ENCODE measurements around the gene TMEM260. TPM values are rescaled to one million over a fixed set of nuclear protein-coding genes. Genes with fewer than 3 reads are reported as not detected.

The TMEM260 gene
- total RNA-seq: 12.0 and 14.7 TPM in 2 replicates

GRCh38 chr14:56579345-56580220 lies at the start of gene TMEM260:
TSS of gene TMEM260 (plus strand) at chr14:56579798. CDS start at chr14:56579915, 117 bp downstream.
- intact Hi-C loops (cut with micrococcal nuclease): loop anchor here (2.0 to 10.0 kb wide), 3 partner anchors 481 to 811 kb away; partner anchors contain the start of genes AP5M1, EXOC5 and NAA30
- Mint-ChIP-seq H3K9me3 (no peaks in the 10 kb centered on the region), H3K27me3 (no peaks in the 10 kb centered on the region), H3K4me1 (peaks cover 25% of the 10 kb centered on the region), H3K27ac (peak within 1 kb of the TSS; percentile 95), H3K36me3 (ENCODE audit: low read depth) (no peaks in the 10 kb centered on the region), H3K4me3 (peak within 1 kb of the TSS; percentile 94)
- DNase-seq: peak; percentile 97

GRCh38 chr14:56532546-56532945 lies 47.1 kb upstream of the TMEM260 start:
- Mint-ChIP-seq H3K27ac (no peak overlapping the region), H3K9me3 (no peaks in the 10 kb centered on the region), H3K27me3 (peaks cover 8% of the 10 kb centered on the region), H3K4me1 (no peaks in the 10 kb centered on the region), H3K4me3 (no peak overlapping the region), H3K36me3 (ENCODE audit: low read depth) (no peaks in the 10 kb centered on the region)
- intact Hi-C loops (cut with micrococcal nuclease): no loop called here
- no peak for DNase-seq

GRCh38 chr14:56534656-56535055 lies 44.9 kb upstream of the TMEM260 start:
- intact Hi-C loops (cut with micrococcal nuclease): no loop called here
- H3K27ac Mint-ChIP-seq: no peak overlapping the region
- H3K27me3 Mint-ChIP-seq: peaks cover 11% of the 10 kb centered on the region
- no peaks in the 10 kb centered on the region for H3K36me3 Mint-ChIP-seq (ENCODE audit: low read depth)
- H3K9me3 Mint-ChIP-seq: no peaks in the 10 kb centered on the region
- no peaks in the 10 kb centered on the region for H3K4me1 Mint-ChIP-seq
- H3K4me3 Mint-ChIP-seq: no peak overlapping the region
- no peak for DNase-seq

GRCh38 chr14:56539862-56540261 lies 39.7 kb upstream of the TMEM260 start:
- intact Hi-C loops (cut with micrococcal nuclease): no loop called here
- peaks cover 7% of the 10 kb centered on the region for H3K27me3 Mint-ChIP-seq
- no peaks in the 10 kb centered on the region for H3K36me3 Mint-ChIP-seq (ENCODE audit: low read depth)
- no peak overlapping the region for H3K27ac Mint-ChIP-seq
- H3K9me3 Mint-ChIP-seq: no peaks in the 10 kb centered on the region
- H3K4me3 Mint-ChIP-seq: no peak overlapping the region
- DNase-seq: no peak
- H3K4me1 Mint-ChIP-seq: no peaks in the 10 kb centered on the region

- no peaks in the 10 kb centered on the region for H3K4me1 Mint-ChIP-seq
- DNase-seq: no peak
- H3K9me3 Mint-ChIP-seq: no peaks in the 10 kb centered on the region
- H3K27ac Mint-ChIP-seq: no peak overlapping the region
- no peak overlapping the region for H3K4me3 Mint-ChIP-seq
- peaks cover 3% of the 10 kb centered on the region for H3K27me3 Mint-ChIP-seq
- no peaks in the 10 kb centered on the region for H3K36me3 Mint-ChIP-seq (ENCODE audit: low read depth)
- intact Hi-C loops (cut with micrococcal nuclease): no loop called here
Measured at GRCh38 chr14:56543436-56543835, 36.2 kb upstream of the TMEM260 start.

GRCh38 chr14:56549721-56550120 lies 29.9 kb upstream of the TMEM260 start:
- Mint-ChIP-seq H3K36me3 (ENCODE audit: low read depth) (no peaks in the 10 kb centered on the region), H3K27me3 (peaks cover 8% of the 10 kb centered on the region), H3K4me1 (no peaks in the 10 kb centered on the region), H3K9me3 (no peaks in the 10 kb centered on the region), H3K27ac (no peak overlapping the region), H3K4me3 (no peak overlapping the region)
- DNase-seq: no peak
- intact Hi-C loops (cut with micrococcal nuclease): no loop called here

GRCh38 chr14:56552615-56553014 lies 27.0 kb upstream of the TMEM260 start:
- no peaks in the 10 kb centered on the region for H3K4me1 Mint-ChIP-seq
- intact Hi-C loops (cut with micrococcal nuclease): no loop called here
- no peak overlapping the region for H3K27ac Mint-ChIP-seq
- no peaks in the 10 kb centered on the region for H3K9me3 Mint-ChIP-seq
- H3K36me3 Mint-ChIP-seq (ENCODE audit: low read depth): no peaks in the 10 kb centered on the region
- peaks cover 12% of the 10 kb centered on the region for H3K27me3 Mint-ChIP-seq
- no peak for DNase-seq
- H3K4me3 Mint-ChIP-seq: no peak overlapping the region

GRCh38 chr14:56554301-56554700 lies 25.3 kb upstream of the TMEM260 start:
- Mint-ChIP-seq H3K4me1 (no peaks in the 10 kb centered on the region), H3K36me3 (ENCODE audit: low read depth) (no peaks in the 10 kb centered on the region), H3K4me3 (no peak overlapping the region), H3K9me3 (no peaks in the 10 kb centered on the region), H3K27me3 (peaks cover 12% of the 10 kb centered on the region), H3K27ac (no peak overlapping the region)
- DNase-seq: no peak
- intact Hi-C loops (cut with micrococcal nuclease): no loop called here

- DNase-seq: no peak
Measured at GRCh38 chr14:56555921-56556570, 23.6 kb upstream of the TMEM260 start.

GRCh38 chr14:56559182-56559581 lies 20.4 kb upstream of the TMEM260 start:
- H3K27ac Mint-ChIP-seq: no peak overlapping the region
- intact Hi-C loops (cut with micrococcal nuclease): no loop called here
- H3K36me3 Mint-ChIP-seq (ENCODE audit: low read depth): no peaks in the 10 kb centered on the region
- no peak for DNase-seq
- no peaks in the 10 kb centered on the region for H3K9me3 Mint-ChIP-seq
- H3K4me3 Mint-ChIP-seq: no peak overlapping the region
- peaks cover 10% of the 10 kb centered on the region for H3K27me3 Mint-ChIP-seq
- no peaks in the 10 kb centered on the region for H3K4me1 Mint-ChIP-seq

More at GRCh38 chr14:56555921-56556570, 23.6 kb upstream of the TMEM260 start:
- no peak overlapping the region for H3K4me3 Mint-ChIP-seq
- H3K27me3 Mint-ChIP-seq: peaks cover 10% of the 10 kb centered on the region
- H3K36me3 Mint-ChIP-seq (ENCODE audit: low read depth): no peaks in the 10 kb centered on the region
- H3K9me3 Mint-ChIP-seq: no peaks in the 10 kb centered on the region
- no peaks in the 10 kb centered on the region for H3K4me1 Mint-ChIP-seq
- H3K27ac Mint-ChIP-seq: no peak overlapping the region
- intact Hi-C loops (cut with micrococcal nuclease): loop anchor here (2.0 kb wide), 1 partner anchor 761 kb away; no protein-coding TSS in a partner anchor

GRCh38 chr14:56561606-56562005 lies 18.0 kb upstream of the TMEM260 start:
- Mint-ChIP-seq H3K27ac (no peak overlapping the region), H3K36me3 (ENCODE audit: low read depth) (no peaks in the 10 kb centered on the region)
- intact Hi-C loops (cut with micrococcal nuclease): no loop called here

GRCh38 chr14:56562883-56563282 lies 16.7 kb upstream of the TMEM260 start:
- Mint-ChIP-seq H3K36me3 (ENCODE audit: low read depth) (no peaks in the 10 kb centered on the region), H3K4me1 (no peaks in the 10 kb centered on the region), H3K27ac (no peak overlapping the region), H3K27me3 (peaks cover 19% of the 10 kb centered on the region), H3K9me3 (peaks cover 5% of the 10 kb centered on the region), H3K4me3 (no peak overlapping the region)
- DNase-seq: no peak
- intact Hi-C loops (cut with micrococcal nuclease): no loop called here

More at GRCh38 chr14:56561606-56562005, 18.0 kb upstream of the TMEM260 start:
- no peaks in the 10 kb centered on the region for H3K4me1 Mint-ChIP-seq
- DNase-seq: no peak
- no peak overlapping the region for H3K4me3 Mint-ChIP-seq
- H3K27me3 Mint-ChIP-seq: peaks cover 17% of the 10 kb centered on the region
- peaks cover 5% of the 10 kb centered on the region for H3K9me3 Mint-ChIP-seq

GRCh38 chr14:56569174-56569573 lies 10.4 kb upstream of the TMEM260 start:
- DNase-seq: no peak
- intact Hi-C loops (cut with micrococcal nuclease): no loop called here
- H3K36me3 Mint-ChIP-seq (ENCODE audit: low read depth): no peaks in the 10 kb centered on the region
- H3K9me3 Mint-ChIP-seq: peaks cover 5% of the 10 kb centered on the region
- H3K27ac Mint-ChIP-seq: no peak overlapping the region
- H3K4me1 Mint-ChIP-seq: no peaks in the 10 kb centered on the region
- peaks cover 17% of the 10 kb centered on the region for H3K27me3 Mint-ChIP-seq
- H3K4me3 Mint-ChIP-seq: no peak overlapping the region

- Mint-ChIP-seq H3K36me3 (ENCODE audit: low read depth) (no peaks in the 10 kb centered on the region), H3K9me3 (peaks cover 3% of the 10 kb centered on the region), H3K4me3 (no peak overlapping the region), H3K4me1 (no peaks in the 10 kb centered on the region), H3K27me3 (peaks cover 14% of the 10 kb centered on the region), H3K27ac (no peak overlapping the region)
- intact Hi-C loops (cut with micrococcal nuclease): no loop called here
- no peak for DNase-seq
Measured at GRCh38 chr14:56570295-56570694, 9.3 kb upstream of the TMEM260 start.

Measured in activated CD4-positive, alpha-beta T cell treated with anti-CD3 and anti-CD28 coated beads, Interleukin-2, amount 10 ng/mL, durations not matched to agents 24 days and 14 days (primary cell).